Vagina (tissue), 2 donors: ENCODE measurements around the gene MXRA7. TPM values are rescaled to one million over a fixed set of nuclear protein-coding genes. Genes with fewer than 3 reads are reported as not detected.

Experiments used
- DNase-seq, 2 donors: peaks; one replicate each; pipeline ENCODE4 v3.0.0-alpha.2; 2017; ENCODE audit errors: extremely low spot score in 2 of 2
- H3K27ac ChIP-seq: fragments of 200-600 bp; sonication (generic); one replicate; pipeline ENCODE4 v1.5.1; 2019
- H3K27me3 ChIP-seq: fragments of 200-600 bp; sonication (generic); one replicate; pipeline ENCODE4 v1.5.1; 2019
- H3K36me3 ChIP-seq, 2 donors: fragments of 200-600 bp; sonication (generic); one replicate each; pipeline ENCODE4 v1.5.1; 2017 to 2019
- H3K4me1 ChIP-seq: fragments of 200-600 bp; sonication (generic); one replicate; pipeline ENCODE4 v1.5.1; 2019
- H3K4me3 ChIP-seq, 2 donors: fragments of 200-600 bp; sonication (generic); 1 replicate in 1 of 2; 2 replicates in 1 of 2; pipeline ENCODE4 v1.5.1; 2016 to 2019
- H3K9me3 ChIP-seq: fragments of 200-600 bp; sonication (generic); one replicate; pipeline ENCODE4 v1.5.1; 2019
- POLR2A ChIP-seq, 2 donors: fragments of 450-650 bp; IDR thresholded peaks; one replicate each; pipeline ENCODE4 v1.6.1; 2017; ENCODE audit warnings: antibody characterized with exemption in 2 of 2, mild to moderate bottlenecking in 2 of 2, moderate library complexity in 2 of 2
- POLR2AphosphoS5 ChIP-seq, 2 donors: sonication (generic); formaldehyde crosslinking; IDR thresholded peaks; one replicate each; pipeline ENCODE4 v1.9.0; 2017; ENCODE audit warnings: antibody characterized with exemption in 2 of 2, mild to moderate bottlenecking in 2 of 2, low read depth in 1 of 2; ENCODE audit not compliant: insufficient read depth in 1 of 2
- intact Hi-C: fragments of 100-400 bp; cut with DNase I; formaldehyde crosslinking; loops from one replicate; pipeline ENCODE4 v1.15.1; 2023
- total RNA-seq: library from RNA; depleted of rRNA; stranded (reverse); fragments of >200 nt; gene quantifications from one replicate; pipeline ENCODE4 v1.2.3, GENCODE V29; 2016
- TF ChIP-seq, protein P1 (sequence below), 3 experiments: fragments of 450-650 bp in 2 of 3; fragments of 200-600 bp in 1 of 3; sonication (generic) in 1 of 3; IDR thresholded peaks; one replicate each; pipeline ENCODE4 v1.5.1; 2017 to 2019; ENCODE audit warnings: antibody characterized with exemption in 3 of 3, mild to moderate bottlenecking in 2 of 3, moderate library complexity in 2 of 3

MXRA7 gene
- total RNA-seq, 1 donor from 2014 or later, result 114 TPM

DNA sequence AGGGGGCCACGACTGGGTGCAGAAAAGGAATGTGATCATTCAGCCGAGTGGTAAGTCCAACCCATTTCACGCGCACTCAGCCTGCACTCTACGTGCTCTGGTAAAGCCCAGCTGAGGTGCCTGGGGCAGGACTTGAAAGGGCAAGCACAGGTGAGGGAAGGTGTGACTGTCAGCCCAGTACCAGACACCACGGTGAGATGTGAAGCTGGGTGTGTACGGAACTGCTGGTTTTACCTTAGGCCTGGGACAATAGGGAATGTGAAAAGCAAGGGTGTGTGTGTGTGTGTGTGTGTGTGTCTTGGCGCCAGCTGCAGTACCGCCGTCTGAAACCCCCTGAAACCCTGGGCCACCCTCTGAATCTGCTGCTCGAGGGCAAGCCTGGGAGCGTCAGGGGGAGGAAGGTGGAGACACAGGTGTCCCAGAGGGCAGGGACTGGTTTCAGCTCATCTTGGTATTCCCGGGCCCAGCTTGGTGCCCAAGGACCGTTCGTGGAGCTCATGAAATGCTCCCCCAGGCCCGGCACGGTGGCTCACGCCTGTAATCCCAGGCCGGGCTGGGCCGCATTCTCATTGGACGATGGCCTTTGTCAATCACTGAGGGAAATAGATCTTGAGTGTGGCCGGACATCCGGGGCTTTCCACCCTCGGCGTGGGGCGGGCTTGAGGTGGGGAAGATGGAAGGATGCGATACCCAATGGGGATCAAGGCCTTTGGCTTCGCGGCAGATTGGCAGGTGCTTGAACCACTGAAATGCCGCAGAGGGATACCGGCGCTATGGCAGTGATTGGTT, 39.4 kb downstream of the MXRA7 start:
- no peaks in the 10 kb centered on the region for H3K27me3 ChIP-seq
- H3K4me1 ChIP-seq, result peaks cover 21% of the 10 kb centered on the region
- intact Hi-C loops, result no loop called here
- peak overlapping the region; percentile 86 for H3K27ac ChIP-seq
- TF ChIP-seq POLR2A (IDR thresholded peaks at IDR 0.05), result no peak
- TF ChIP-seq POLR2AphosphoS5 (IDR thresholded peaks at IDR 0.05; ENCODE audit: insufficient read depth in 1 of 2, low read depth in 1 of 2), result peak; percentile 87 to 98
- H3K36me3 ChIP-seq, result no peaks in the 10 kb centered on the region
- peak overlapping the region; percentile 54 to 59 for H3K4me3 ChIP-seq
- H3K9me3 ChIP-seq, result no peaks in the 10 kb centered on the region
- peak in 1 of 2 donors; percentile 100 for DNase-seq

GRCh38 chr17:76670718-76671122, 40.0 kb downstream of the MXRA7 start:
- H3K36me3 ChIP-seq, result no peaks in the 10 kb centered on the region
- intact Hi-C loops, result no loop called here
- H3K27me3 ChIP-seq, result no peaks in the 10 kb centered on the region
- H3K4me1 ChIP-seq, result peaks cover 21% of the 10 kb centered on the region
- TF ChIP-seq POLR2A (IDR thresholded peaks at IDR 0.05) (no peak), POLR2AphosphoS5 (IDR thresholded peaks at IDR 0.05; ENCODE audit: insufficient read depth in 1 of 2, low read depth in 1 of 2) (no peak)
- TF ChIP-seq, protein P1, sequence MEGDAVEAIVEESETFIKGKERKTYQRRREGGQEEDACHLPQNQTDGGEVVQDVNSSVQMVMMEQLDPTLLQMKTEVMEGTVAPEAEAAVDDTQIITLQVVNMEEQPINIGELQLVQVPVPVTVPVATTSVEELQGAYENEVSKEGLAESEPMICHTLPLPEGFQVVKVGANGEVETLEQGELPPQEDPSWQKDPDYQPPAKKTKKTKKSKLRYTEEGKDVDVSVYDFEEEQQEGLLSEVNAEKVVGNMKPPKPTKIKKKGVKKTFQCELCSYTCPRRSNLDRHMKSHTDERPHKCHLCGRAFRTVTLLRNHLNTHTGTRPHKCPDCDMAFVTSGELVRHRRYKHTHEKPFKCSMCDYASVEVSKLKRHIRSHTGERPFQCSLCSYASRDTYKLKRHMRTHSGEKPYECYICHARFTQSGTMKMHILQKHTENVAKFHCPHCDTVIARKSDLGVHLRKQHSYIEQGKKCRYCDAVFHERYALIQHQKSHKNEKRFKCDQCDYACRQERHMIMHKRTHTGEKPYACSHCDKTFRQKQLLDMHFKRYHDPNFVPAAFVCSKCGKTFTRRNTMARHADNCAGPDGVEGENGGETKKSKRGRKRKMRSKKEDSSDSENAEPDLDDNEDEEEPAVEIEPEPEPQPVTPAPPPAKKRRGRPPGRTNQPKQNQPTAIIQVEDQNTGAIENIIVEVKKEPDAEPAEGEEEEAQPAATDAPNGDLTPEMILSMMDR (IDR thresholded peaks at IDR 0.05), result no peak
- peak overlapping the region; percentile 86 for H3K27ac ChIP-seq
- H3K9me3 ChIP-seq, result no peaks in the 10 kb centered on the region
- no peak for DNase-seq
- H3K4me3 ChIP-seq, result no peak overlapping the region

DNA sequence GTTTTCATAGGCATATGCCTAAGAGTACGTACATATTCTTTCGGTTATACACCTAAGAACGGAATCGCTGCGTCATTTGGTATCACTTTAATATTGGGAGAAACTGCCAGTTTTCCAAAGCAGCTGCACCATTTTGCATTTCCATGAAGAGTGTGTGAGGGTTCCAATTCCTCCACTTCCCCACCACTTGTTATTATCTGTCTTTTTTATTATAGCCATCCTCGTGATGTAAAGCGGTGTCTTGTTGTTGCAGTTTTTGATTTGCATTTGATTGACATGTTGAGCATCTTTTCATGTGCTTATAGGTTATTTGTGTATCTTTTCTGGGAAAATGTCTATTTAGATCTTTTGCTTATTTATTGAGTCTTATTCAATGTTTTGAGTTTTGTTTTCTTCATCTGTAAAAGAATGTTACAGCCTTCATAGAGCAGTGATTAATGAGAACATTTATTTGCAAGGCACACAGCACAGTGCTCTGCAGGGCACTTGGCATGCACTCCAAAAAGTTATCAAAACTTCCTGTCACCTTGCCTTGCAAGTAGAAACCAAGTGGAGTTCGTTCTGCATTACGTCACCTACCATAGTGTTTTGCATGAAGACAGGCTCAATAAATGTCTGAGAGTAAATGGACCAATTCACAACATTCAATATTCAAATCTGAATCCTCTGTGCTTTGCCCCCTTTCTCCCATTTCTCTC, 40.6 kb downstream of the MXRA7 start:
- no peaks in the 10 kb centered on the region for H3K36me3 ChIP-seq
- peak overlapping the region; percentile 86 for H3K27ac ChIP-seq
- intact Hi-C loops, result no loop called here
- no peaks in the 10 kb centered on the region for H3K27me3 ChIP-seq
- TF ChIP-seq POLR2A (IDR thresholded peaks at IDR 0.05) (no peak), POLR2AphosphoS5 (IDR thresholded peaks at IDR 0.05; ENCODE audit: insufficient read depth in 1 of 2, low read depth in 1 of 2) (no peak)
- TF ChIP-seq, protein P1 (IDR thresholded peaks at IDR 0.05), result no peak
- H3K4me1 ChIP-seq, result peaks cover 21% of the 10 kb centered on the region
- no peaks in the 10 kb centered on the region for H3K9me3 ChIP-seq
- DNase-seq, result no peak
- H3K4me3 ChIP-seq, result no peak overlapping the region

DNA sequence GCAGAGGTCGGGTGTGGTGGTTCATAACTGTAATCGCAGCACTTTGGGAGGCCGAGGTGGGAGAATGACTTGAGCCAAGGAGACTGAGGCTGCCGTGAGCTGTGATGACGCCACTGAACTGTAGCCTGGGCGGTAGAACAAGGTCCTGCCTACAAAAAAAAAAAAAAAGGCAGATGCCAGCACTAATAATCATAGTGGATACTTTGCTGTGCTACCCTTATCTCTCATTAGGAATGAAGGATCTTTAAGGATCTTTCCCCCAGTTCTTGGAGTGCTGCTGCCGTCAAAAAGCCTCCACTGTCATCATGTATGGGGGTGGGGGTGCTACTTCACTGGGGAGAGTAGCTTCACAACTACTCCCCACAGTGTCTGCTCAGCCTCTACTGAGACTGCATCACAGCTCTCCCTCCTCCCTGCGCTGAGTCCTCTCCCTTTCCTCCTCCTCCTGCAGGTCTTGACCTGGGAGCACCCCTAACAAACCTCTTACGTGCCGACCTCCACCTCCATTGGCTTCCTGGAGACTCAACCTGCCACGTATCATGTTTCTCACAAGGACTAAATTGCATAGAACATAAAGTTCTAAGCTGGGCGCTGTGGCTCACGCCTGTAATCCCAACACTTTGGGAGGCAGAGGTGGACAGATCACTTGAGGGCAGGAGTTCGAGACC, 42.8 kb downstream of the MXRA7 start:
- no peaks in the 10 kb centered on the region for H3K9me3 ChIP-seq
- peaks cover 21% of the 10 kb centered on the region for H3K4me1 ChIP-seq
- DNase-seq, result no peak
- H3K27me3 ChIP-seq, result no peaks in the 10 kb centered on the region
- no peak overlapping the region for H3K27ac ChIP-seq
- TF ChIP-seq, protein P1 (IDR thresholded peaks at IDR 0.05), result no peak
- no peak for TF ChIP-seq POLR2AphosphoS5 (IDR thresholded peaks at IDR 0.05; ENCODE audit: insufficient read depth in 1 of 2, low read depth in 1 of 2)
- TF ChIP-seq POLR2A (IDR thresholded peaks at IDR 0.05), result no peak
- no peak overlapping the region for H3K4me3 ChIP-seq
- no peaks in the 10 kb centered on the region for H3K36me3 ChIP-seq
- intact Hi-C loops, result no loop called here

DNA sequence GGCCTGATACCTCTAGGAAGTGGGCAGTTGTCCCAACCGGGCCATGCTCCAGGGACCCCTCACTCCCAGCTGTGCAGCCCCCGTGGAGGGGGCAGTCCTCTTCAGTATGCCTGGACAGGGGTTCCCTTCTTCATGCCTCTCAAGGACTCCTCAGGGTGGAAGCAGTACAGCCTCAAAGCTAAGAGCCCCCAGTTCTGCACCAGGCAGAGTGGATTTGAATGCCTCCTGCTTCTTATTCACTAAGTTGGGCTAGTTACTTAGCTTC, 43.3 kb downstream of the MXRA7 start:
- TF ChIP-seq POLR2AphosphoS5 (IDR thresholded peaks at IDR 0.05; ENCODE audit: insufficient read depth in 1 of 2, low read depth in 1 of 2) (no peak), POLR2A (IDR thresholded peaks at IDR 0.05) (no peak)
- TF ChIP-seq, protein P1 (IDR thresholded peaks at IDR 0.05), result no peak
- Histone ChIP-seq H3K27ac (no peak overlapping the region), H3K9me3 (no peaks in the 10 kb centered on the region), H3K4me1 (peaks cover 20% of the 10 kb centered on the region), H3K4me3 (no peak overlapping the region), H3K27me3 (no peaks in the 10 kb centered on the region), H3K36me3 (no peaks in the 10 kb centered on the region)
- no peak for DNase-seq
- intact Hi-C loops, result no loop called here
